Measurements from ENCODE around the gene IL17D.

The IL17D gene

GRCh38 chr13:20715330-20715712, 11.8 kb downstream of the IL17D start:
- DNase-seq, result no peak
- no peak for ATAC-seq (ENCODE audit: insufficient read depth, low read depth)
- H3K27ac ChIP-seq (ENCODE audit: low read length), result no peak overlapping the region
- H2AFZ ChIP-seq (ENCODE audit: low read depth, low read length), result no peak overlapping the region
- H3K4me3 ChIP-seq (ENCODE audit: low read depth in 1 of 2, low read length in 2 of 2), result no peak overlapping the region
- no peaks in the 10 kb centered on the region for H3K9me3 ChIP-seq (ENCODE audit: insufficient read depth, low read length, severe bottlenecking)
- no peaks in the 10 kb centered on the region for H4K20me1 ChIP-seq (ENCODE audit: insufficient read depth, low read length)
- H3K36me3 ChIP-seq (ENCODE audit: insufficient read depth, low read length), result no peaks in the 10 kb centered on the region
- TF ChIP-seq EZH2 (IDR thresholded peaks at IDR 0.05; ENCODE audit: borderline replicate concordance, low read depth, low read length, severe bottlenecking) (no peak), CTCF (IDR thresholded peaks at IDR 0.05; ENCODE audit: borderline replicate concordance, extremely low read depth, low read length, poor library complexity, severe bottlenecking) (no peak)
- H3K27me3 ChIP-seq (ENCODE audit: insufficient read depth, low read length, poor library complexity), result peaks cover 4% of the 10 kb centered on the region
- H3K9ac ChIP-seq (ENCODE audit: low read depth, low read length), result no peak overlapping the region
- no peak overlapping the region for H3K4me2 ChIP-seq (ENCODE audit: insufficient read depth, low read length)
- H3K79me2 ChIP-seq (ENCODE audit: insufficient read depth, low read length), result no peaks in the 10 kb centered on the region
- H3K4me1 ChIP-seq (ENCODE audit: insufficient read depth, low read length), result peaks cover 10% of the 10 kb centered on the region; the same call in 1 of the 2 replicates

GRCh38 chr13:20716951-20717350, 13.5 kb downstream of the IL17D start:
- Histone ChIP-seq H3K27me3 (ENCODE audit: insufficient read depth, low read length, poor library complexity) (peaks cover 4% of the 10 kb centered on the region), H3K9ac (ENCODE audit: low read depth, low read length) (no peak overlapping the region), H4K20me1 (ENCODE audit: insufficient read depth, low read length) (no peaks in the 10 kb centered on the region), H3K36me3 (ENCODE audit: insufficient read depth, low read length) (no peaks in the 10 kb centered on the region), H3K4me3 (ENCODE audit: low read depth in 1 of 2, low read length in 2 of 2) (no peak overlapping the region), H3K79me2 (ENCODE audit: insufficient read depth, low read length) (no peaks in the 10 kb centered on the region), H3K27ac (ENCODE audit: low read length) (no peak overlapping the region), H3K4me2 (ENCODE audit: insufficient read depth, low read length) (no peak overlapping the region), H3K4me1 (ENCODE audit: insufficient read depth, low read length) (peaks cover 10% of the 10 kb centered on the region; the same call in 1 of the 2 replicates), H2AFZ (ENCODE audit: low read depth, low read length) (no peak overlapping the region), H3K9me3 (ENCODE audit: insufficient read depth, low read length, severe bottlenecking) (no peaks in the 10 kb centered on the region)
- TF ChIP-seq EZH2 (IDR thresholded peaks at IDR 0.05; ENCODE audit: borderline replicate concordance, low read depth, low read length, severe bottlenecking) (no peak), CTCF (IDR thresholded peaks at IDR 0.05; ENCODE audit: borderline replicate concordance, extremely low read depth, low read length, poor library complexity, severe bottlenecking) (no peak)
- ATAC-seq (ENCODE audit: insufficient read depth, low read depth) (no peak), DNase-seq (no peak)

GRCh38 chr13:20717581-20718542, 14.4 kb downstream of the IL17D start:
- no peaks in the 10 kb centered on the region for H3K9me3 ChIP-seq (ENCODE audit: insufficient read depth, low read length, severe bottlenecking)
- H3K4me1 ChIP-seq (ENCODE audit: insufficient read depth, low read length), result peaks cover 5% of the 10 kb centered on the region; the same call in 1 of the 2 replicates
- H3K27ac ChIP-seq (ENCODE audit: low read length), result no peak overlapping the region
- peaks cover 4% of the 10 kb centered on the region for H3K27me3 ChIP-seq (ENCODE audit: insufficient read depth, low read length, poor library complexity)
- no peak overlapping the region for H3K9ac ChIP-seq (ENCODE audit: low read depth, low read length)
- ATAC-seq (ENCODE audit: insufficient read depth, low read depth), result no peak
- DNase-seq, result no peak
- H3K4me3 ChIP-seq (ENCODE audit: low read depth in 1 of 2, low read length in 2 of 2), result no peak overlapping the region
- H3K79me2 ChIP-seq (ENCODE audit: insufficient read depth, low read length), result no peaks in the 10 kb centered on the region
- no peak for TF ChIP-seq EZH2 (IDR thresholded peaks at IDR 0.05; ENCODE audit: borderline replicate concordance, low read depth, low read length, severe bottlenecking)
- no peak for TF ChIP-seq CTCF (IDR thresholded peaks at IDR 0.05; ENCODE audit: borderline replicate concordance, extremely low read depth, low read length, poor library complexity, severe bottlenecking)
- no peaks in the 10 kb centered on the region for H3K36me3 ChIP-seq (ENCODE audit: insufficient read depth, low read length)
- no peak overlapping the region for H3K4me2 ChIP-seq (ENCODE audit: insufficient read depth, low read length)
- H4K20me1 ChIP-seq (ENCODE audit: insufficient read depth, low read length), result no peaks in the 10 kb centered on the region
- no peak overlapping the region for H2AFZ ChIP-seq (ENCODE audit: low read depth, low read length)

Data from DND-41 (cell line).